HEK293T (cell line): Measurements from ENCODE around the gene CD96.
A peak's percentile ranks its signal among the peaks of the same experiment; 100 is the strongest.

Experiments
- CTCF ChIA-PET: fragments of 350-600 bp; formaldehyde crosslinking; extraction: SDS; loops from one replicate; lab custom pipeline; 2021; ENCODE audit warnings: antibody characterized with exemption, inconsistent platforms; lab: Yijun Ruan, JAX
- POLR2A ChIA-PET: fragments of 350-600 bp; formaldehyde crosslinking; extraction: SDS; loops from one replicate; lab custom pipeline; 2020; ENCODE audit warnings: antibody characterized with exemption, inconsistent platforms; lab: Yijun Ruan, JAX
- DNase-seq: peaks from one replicate; pipeline ENCODE4 v3.0.0; 2012; ENCODE audit warnings: mixed read lengths; ENCODE audit errors: extremely low spot score
- ARNT ChIP-seq: fragments of 450-650 bp; IDR thresholded peaks from 2 replicates; pipeline ENCODE4 v1.6.1; 2017; ENCODE audit warnings: mild to moderate bottlenecking
- BHLHE40 ChIP-seq: fragments of 450-650 bp; IDR thresholded peaks from 2 replicates; pipeline ENCODE4 v1.6.1; 2016; ENCODE audit warnings: mild to moderate bottlenecking, moderate library complexity, borderline replicate concordance
- CTBP1 ChIP-seq: fragments of 450-650 bp; IDR thresholded peaks from 2 replicates; pipeline ENCODE4 v1.6.1; 2016; ENCODE audit warnings: borderline replicate concordance
- ELF4 ChIP-seq: fragments of 450-650 bp; IDR thresholded peaks from 2 replicates; pipeline ENCODE4 v1.6.1; 2017; ENCODE audit warnings: antibody characterized with exemption
- FOXA1 ChIP-seq: fragments of 450-650 bp; IDR thresholded peaks from 2 replicates; pipeline ENCODE4 v1.6.1; 2016; ENCODE audit warnings: mild to moderate bottlenecking
- FOXK2 ChIP-seq: fragments of 450-650 bp; IDR thresholded peaks from 2 replicates; pipeline ENCODE4 v1.6.1; 2016; ENCODE audit warnings: mild to moderate bottlenecking
- FOXM1 ChIP-seq: fragments of 450-650 bp; IDR thresholded peaks from 2 replicates; pipeline ENCODE4 v1.6.1; 2017; ENCODE audit warnings: mild to moderate bottlenecking, borderline replicate concordance
- HDGF ChIP-seq: fragments of 450-650 bp; IDR thresholded peaks from 2 replicates; pipeline ENCODE4 v1.6.1; 2017; ENCODE audit warnings: antibody characterized with exemption, borderline replicate concordance
- L3MBTL2 ChIP-seq: fragments of 450-650 bp; conservative IDR thresholded peaks from 2 replicates; pipeline ENCODE4 v1.6.1; 2016; ENCODE audit warnings: mild to moderate bottlenecking
- LEF1 ChIP-seq: fragments of 450-650 bp; IDR thresholded peaks from 2 replicates; pipeline ENCODE4 v1.6.1; 2017; ENCODE audit warnings: mild to moderate bottlenecking, borderline replicate concordance
- NFRKB ChIP-seq: fragments of 450-650 bp; IDR thresholded peaks from 2 replicates; pipeline ENCODE4 v1.6.1; 2016; ENCODE audit warnings: mild to moderate bottlenecking, moderate library complexity
- PKNOX1 ChIP-seq: fragments of 450-650 bp; IDR thresholded peaks from 2 replicates; pipeline ENCODE4 v1.6.1; 2016
- SP1 ChIP-seq: fragments of 450-650 bp; IDR thresholded peaks from 2 replicates; pipeline ENCODE4 v1.6.1; 2017
- SUZ12 ChIP-seq: fragments of 450-650 bp; IDR thresholded peaks from 2 replicates; pipeline ENCODE4 v1.6.1; 2016; ENCODE audit warnings: mild to moderate bottlenecking
- TARDBP ChIP-seq: fragments of 450-650 bp; IDR thresholded peaks from 2 replicates; pipeline ENCODE4 v1.6.1; 2016
- ZNF384 ChIP-seq: fragments of 450-650 bp; IDR thresholded peaks from 2 replicates; pipeline ENCODE4 v1.6.1; 2016

CD96 gene

GRCh38 chr3:111538681-111539083 lies 3.3 kb upstream of the CD96 start:
- CTCF ChIA-PET, result interaction anchor here (0.6 kb wide), 1 partner anchor 1519 kb away, joined by 5 read pairs; no protein-coding TSS in a partner anchor
- TF ChIP-seq SP1 (no peak), HDGF (no peak), FOXK2 (no peak), ZNF384 (no peak), CTBP1 (no peak), LEF1 (no peak), BHLHE40 (no peak), L3MBTL2 (no peak), TARDBP (no peak), NFRKB (no peak), FOXA1 (no peak), ELF4 (no peak), FOXM1 (no peak)
- no peak for DNase-seq
- POLR2A ChIA-PET, result no interaction called here

GRCh38 chr3:111539351-111540331 lies 2.4 kb upstream of the CD96 start:
- CTCF ChIA-PET, result no interaction called here
- POLR2A ChIA-PET, result no interaction called here
- DNase-seq, result peak; percentile 60
- TF ChIP-seq BHLHE40 (no peak), ZNF384 (no peak), FOXA1 (no peak), LEF1 (no peak), ELF4 (no peak), TARDBP (no peak), ARNT (no peak), CTBP1 (no peak), SUZ12 (no peak)

- no peak for TF ChIP-seq FOXA1
- no peak for TF ChIP-seq FOXM1
- no peak for TF ChIP-seq HDGF
- no peak for TF ChIP-seq ELF4
- no peak for TF ChIP-seq ZNF384
- TF ChIP-seq CTBP1, result no peak
- no peak for TF ChIP-seq FOXK2
- TF ChIP-seq BHLHE40, result no peak
- no peak for TF ChIP-seq NFRKB
- no peak for TF ChIP-seq LEF1
- TF ChIP-seq PKNOX1, result no peak
- no peak for TF ChIP-seq ARNT
- no peak for TF ChIP-seq L3MBTL2
- no peak for TF ChIP-seq TARDBP
- no peak for TF ChIP-seq SUZ12
- no peak for TF ChIP-seq SP1
- ChIA-PET CTCF (no interaction called here), POLR2A (no interaction called here)
- DNase-seq, result no peak
Observed at GRCh38 chr3:111541391-111541790, 606 bp upstream of the CD96 start.

GRCh38 chr3:111542611-111543300 lies 759 bp downstream of the CD96 start:
- DNase-seq, result no peak
- TF ChIP-seq TARDBP (no peak), CTBP1 (no peak), NFRKB (no peak), SP1 (no peak), L3MBTL2 (no peak), FOXK2 (no peak), FOXA1 (no peak), LEF1 (no peak), ZNF384 (no peak), HDGF (no peak), PKNOX1 (no peak), SUZ12 (no peak), ARNT (no peak), FOXM1 (no peak), ELF4 (no peak), BHLHE40 (no peak)
- POLR2A ChIA-PET, result no interaction called here
- CTCF ChIA-PET, result no interaction called here

GRCh38 chr3:111545349-111545748 lies 3.4 kb downstream of the CD96 start:
- ChIA-PET POLR2A (no interaction called here), CTCF (no interaction called here)
- TF ChIP-seq ZNF384, result no peak
- TF ChIP-seq LEF1, result no peak
- TF ChIP-seq FOXA1, result no peak
- TF ChIP-seq TARDBP, result no peak
- TF ChIP-seq SP1, result no peak
- TF ChIP-seq ARNT, result no peak
- TF ChIP-seq PKNOX1, result no peak
- no peak for TF ChIP-seq BHLHE40
- no peak for TF ChIP-seq FOXM1
- TF ChIP-seq ELF4, result no peak
- no peak for TF ChIP-seq CTBP1
- no peak for TF ChIP-seq SUZ12
- no peak for DNase-seq
